ENCODE results near the gene ID3. TPM values are rescaled to one million over a fixed set of nuclear protein-coding genes. Genes with fewer than 3 reads are reported as not detected.

ID3 gene
- total RNA-seq, 1 experiment from 2014 or later, result 10.4 TPM

- Histone ChIP-seq H3F3A (ENCODE audit: insufficient read depth, low read depth) (peaks cover 40% of the 10 kb centered on the region), H4K20me1 (ENCODE audit: insufficient read depth) (no peaks in the 10 kb centered on the region), H3K79me2 (ENCODE audit: low read depth) (no peaks in the 10 kb centered on the region), H3K4me3 (no peak overlapping the region), H2AFZ (no peak overlapping the region), H3K27me3 (ENCODE audit: insufficient read depth, low read depth) (no peaks in the 10 kb centered on the region), H3K4me2 (no peak overlapping the region), H3K4me1 (replicated peaks; ENCODE audit: insufficient read depth) (peaks cover 70% of the 10 kb centered on the region), H3K27ac (peak overlapping the region; percentile 93; the same call in 1 of the 2 replicates), H3K9me3 (ENCODE audit: insufficient read depth, low read depth) (no peaks in the 10 kb centered on the region), H3K9me2 (ENCODE audit: insufficient read depth) (no peaks in the 10 kb centered on the region), H3K36me3 (ENCODE audit: low read depth) (no peaks in the 10 kb centered on the region)
- ChIA-PET CTCF (interaction anchor here (0.6 to 0.7 kb wide), 2 partner anchors 40 to 42 kb away, joined by 9 to 14 read pairs; no protein-coding TSS in a partner anchor), POLR2A (ENCODE audit: unreplicated experiment) (no interaction called here)
- intact Hi-C loops (cut with micrococcal nuclease; ENCODE audit: unreplicated experiment), result loop anchor here (5.0 kb wide), 1 partner anchor 37 kb away; no protein-coding TSS in a partner anchor
- DNase-seq, result no peak
- BruUV-seq (replicated peaks), result no TSS peak
- no peak for TF ChIP-seq EZH2 (IDR thresholded peaks at IDR 0.05; ENCODE audit: low read depth)
- TF ChIP-seq, protein P1, sequence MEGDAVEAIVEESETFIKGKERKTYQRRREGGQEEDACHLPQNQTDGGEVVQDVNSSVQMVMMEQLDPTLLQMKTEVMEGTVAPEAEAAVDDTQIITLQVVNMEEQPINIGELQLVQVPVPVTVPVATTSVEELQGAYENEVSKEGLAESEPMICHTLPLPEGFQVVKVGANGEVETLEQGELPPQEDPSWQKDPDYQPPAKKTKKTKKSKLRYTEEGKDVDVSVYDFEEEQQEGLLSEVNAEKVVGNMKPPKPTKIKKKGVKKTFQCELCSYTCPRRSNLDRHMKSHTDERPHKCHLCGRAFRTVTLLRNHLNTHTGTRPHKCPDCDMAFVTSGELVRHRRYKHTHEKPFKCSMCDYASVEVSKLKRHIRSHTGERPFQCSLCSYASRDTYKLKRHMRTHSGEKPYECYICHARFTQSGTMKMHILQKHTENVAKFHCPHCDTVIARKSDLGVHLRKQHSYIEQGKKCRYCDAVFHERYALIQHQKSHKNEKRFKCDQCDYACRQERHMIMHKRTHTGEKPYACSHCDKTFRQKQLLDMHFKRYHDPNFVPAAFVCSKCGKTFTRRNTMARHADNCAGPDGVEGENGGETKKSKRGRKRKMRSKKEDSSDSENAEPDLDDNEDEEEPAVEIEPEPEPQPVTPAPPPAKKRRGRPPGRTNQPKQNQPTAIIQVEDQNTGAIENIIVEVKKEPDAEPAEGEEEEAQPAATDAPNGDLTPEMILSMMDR (conservative IDR thresholded peaks at IDR 0.05), result no peak
Measured at GRCh38 chr1:23594927-23595353, 35.6 kb upstream of the ID3 start.

DNA sequence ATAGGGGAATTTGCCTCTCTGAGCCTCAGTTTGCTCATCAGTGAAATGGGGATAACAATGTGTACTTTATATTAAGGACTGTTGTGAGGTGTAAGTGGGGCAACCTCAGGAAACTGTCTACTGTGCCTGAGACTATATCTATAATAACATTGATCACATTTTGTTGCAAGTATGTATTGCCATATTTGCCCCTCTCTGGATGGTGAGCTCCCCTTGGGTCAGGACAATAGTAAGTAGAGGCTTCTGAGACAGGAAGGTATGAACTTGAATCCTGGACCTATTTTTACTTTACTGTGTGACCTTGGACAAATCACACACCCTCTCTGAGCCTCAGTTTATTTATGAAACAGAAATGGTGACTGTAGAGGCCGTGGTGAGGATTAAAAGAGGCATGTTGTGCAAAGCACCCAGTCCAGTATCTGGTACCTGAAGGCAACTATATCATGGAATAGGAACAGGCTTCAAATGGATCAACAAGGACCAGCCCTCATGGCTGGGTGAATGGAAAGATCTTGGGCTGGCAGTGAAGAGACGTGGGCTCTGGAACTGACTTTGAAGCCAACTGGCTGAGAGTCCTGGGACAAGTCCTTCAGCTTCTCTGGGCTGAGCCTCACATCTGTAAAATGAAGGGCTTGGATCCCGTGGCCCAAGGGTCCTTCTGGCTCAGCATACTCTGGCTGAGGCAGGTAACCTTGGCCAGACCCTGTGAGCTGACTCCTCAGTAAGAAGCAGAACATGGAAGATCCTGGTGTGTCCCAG lies 35.0 kb upstream of the ID3 start:
- intact Hi-C loops (cut with micrococcal nuclease; ENCODE audit: unreplicated experiment), result loop anchor here (5.0 kb wide), 1 partner anchor 38 kb away; no protein-coding TSS in a partner anchor
- H3K36me3 ChIP-seq (ENCODE audit: low read depth), result no peaks in the 10 kb centered on the region
- no TSS peak for BruUV-seq (replicated peaks)
- no peak overlapping the region for H2AFZ ChIP-seq
- H3K4me3 ChIP-seq, result no peak overlapping the region
- no peak for DNase-seq
- peaks cover 65% of the 10 kb centered on the region for H3K4me1 ChIP-seq (replicated peaks; ENCODE audit: insufficient read depth)
- H3K9me2 ChIP-seq (ENCODE audit: insufficient read depth), result no peaks in the 10 kb centered on the region
- TF ChIP-seq, protein P1 (conservative IDR thresholded peaks at IDR 0.05), result no peak
- no peak for TF ChIP-seq EZH2 (IDR thresholded peaks at IDR 0.05; ENCODE audit: low read depth)
- peaks cover 40% of the 10 kb centered on the region for H3F3A ChIP-seq (ENCODE audit: insufficient read depth, low read depth)
- no peaks in the 10 kb centered on the region for H4K20me1 ChIP-seq (ENCODE audit: insufficient read depth)
- CTCF ChIA-PET, result no interaction called here
- no peaks in the 10 kb centered on the region for H3K79me2 ChIP-seq (ENCODE audit: low read depth)
- peak overlapping the region; percentile 35 for H3K4me2 ChIP-seq
- POLR2A ChIA-PET (ENCODE audit: unreplicated experiment), result interaction anchor here (0.5 to 1.0 kb wide), 2 partner anchors 17 to 40 kb away, joined by 3 to 14 read pairs; no protein-coding TSS in a partner anchor
- no peaks in the 10 kb centered on the region for H3K27me3 ChIP-seq (ENCODE audit: insufficient read depth, low read depth)
- H3K27ac ChIP-seq, result peak overlapping the region; percentile 93
- no peaks in the 10 kb centered on the region for H3K9me3 ChIP-seq (ENCODE audit: insufficient read depth, low read depth)

GRCh38 chr1:23593556-23594148 lies 34.4 kb upstream of the ID3 start:
- H3K4me3 ChIP-seq, result no peak overlapping the region
- TF ChIP-seq, protein P1 (conservative IDR thresholded peaks at IDR 0.05), result no peak
- TF ChIP-seq EZH2 (IDR thresholded peaks at IDR 0.05; ENCODE audit: low read depth), result no peak
- H3K27ac ChIP-seq, result peak overlapping the region; percentile 93
- no peaks in the 10 kb centered on the region for H3K36me3 ChIP-seq (ENCODE audit: low read depth)
- H3K9me2 ChIP-seq (ENCODE audit: insufficient read depth), result no peaks in the 10 kb centered on the region
- H3K4me1 ChIP-seq (replicated peaks; ENCODE audit: insufficient read depth), result peaks cover 58% of the 10 kb centered on the region
- no TSS peak for BruUV-seq (replicated peaks)
- DNase-seq, result peak; percentile 88 to 90
- H3K27me3 ChIP-seq (ENCODE audit: insufficient read depth, low read depth), result no peaks in the 10 kb centered on the region
- peaks cover 38% of the 10 kb centered on the region for H3F3A ChIP-seq (ENCODE audit: insufficient read depth, low read depth)
- H3K9me3 ChIP-seq (ENCODE audit: insufficient read depth, low read depth), result no peaks in the 10 kb centered on the region
- no peaks in the 10 kb centered on the region for H4K20me1 ChIP-seq (ENCODE audit: insufficient read depth)
- intact Hi-C loops (cut with micrococcal nuclease; ENCODE audit: unreplicated experiment), result loop anchor here (1.0 to 5.0 kb wide), 3 partner anchors 17 to 39 kb away; partner anchors contain the start of gene ID3
- peak overlapping the region; percentile 35 for H3K4me2 ChIP-seq
- no peak overlapping the region for H2AFZ ChIP-seq
- ChIA-PET CTCF (interaction anchor here (0.6 kb wide), 1 partner anchor 96 kb away, joined by 10 read pairs; no protein-coding TSS in a partner anchor), POLR2A (ENCODE audit: unreplicated experiment) (interaction anchor here (0.5 to 1.0 kb wide), 3 partner anchors 16 to 39 kb away, joined by 3 to 14 read pairs (median 3); no protein-coding TSS in a partner anchor)
- H3K79me2 ChIP-seq (ENCODE audit: low read depth), result no peaks in the 10 kb centered on the region

Measured in PC-9 (cell line).